ENCODE results near the gene LSM7.

Gene LSM7

GRCh38 chr19:2305452-2306280 is 22.7 kb downstream of the LSM7 start:
- FAIRE-seq (no peak), DNase-seq (ENCODE audit: insufficient read length, low spot score) (no peak)

GRCh38 chr19:2303211-2303798 is 25.1 kb downstream of the LSM7 start:
- FAIRE-seq (no peak), DNase-seq (ENCODE audit: insufficient read length, low spot score) (no peak)

DNA sequence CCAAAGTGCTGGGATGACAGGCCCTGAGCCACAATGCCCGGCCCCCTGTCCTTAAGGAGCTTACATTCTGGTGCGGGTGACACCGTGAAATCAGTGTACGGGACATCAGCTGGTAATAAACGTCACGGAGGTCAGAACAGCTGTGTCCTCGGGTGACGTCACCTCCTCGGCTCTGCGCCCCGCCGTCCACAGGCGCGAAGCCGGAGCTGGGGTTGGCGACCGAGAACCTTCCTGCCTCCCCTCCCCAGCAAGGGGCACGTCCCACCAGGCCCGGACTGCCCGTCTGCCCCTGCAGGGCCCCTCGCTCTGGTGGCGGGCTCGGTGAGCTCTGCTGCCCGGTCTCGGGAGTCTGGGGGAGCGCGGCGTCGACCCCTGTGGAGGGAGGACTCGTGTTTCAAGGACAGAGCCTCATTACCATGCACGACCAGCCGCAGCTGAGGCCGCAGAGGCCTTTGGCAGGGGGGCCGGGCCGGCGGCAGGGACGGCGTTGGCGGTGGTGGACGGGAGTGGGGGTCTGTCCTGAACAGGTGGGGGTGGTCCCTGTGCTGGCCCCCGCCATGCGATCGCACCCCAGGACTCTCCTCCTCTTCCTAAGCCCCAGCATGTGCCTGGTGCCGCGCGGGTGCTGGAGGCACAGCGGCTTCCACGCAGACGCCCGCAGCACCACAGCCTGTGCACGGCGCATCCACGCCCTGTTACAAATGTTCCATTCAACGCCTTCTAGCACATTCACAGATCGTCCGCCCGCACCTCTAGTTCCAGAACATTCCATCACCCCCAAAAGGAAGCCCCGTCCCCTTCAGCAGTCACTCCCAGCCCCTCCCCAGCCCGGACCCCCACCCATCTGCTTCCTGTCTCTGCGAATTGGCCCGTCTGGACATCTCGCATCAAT is 25.8 kb downstream of the LSM7 start:
- FAIRE-seq: no peak
- DNase-seq (ENCODE audit: insufficient read length, low spot score): no peak

GRCh38 chr19:2300533-2300932 is 27.9 kb downstream of the LSM7 start:
- DNase-seq (ENCODE audit: insufficient read length, low spot score) (no peak), FAIRE-seq (no peak)

DNA sequence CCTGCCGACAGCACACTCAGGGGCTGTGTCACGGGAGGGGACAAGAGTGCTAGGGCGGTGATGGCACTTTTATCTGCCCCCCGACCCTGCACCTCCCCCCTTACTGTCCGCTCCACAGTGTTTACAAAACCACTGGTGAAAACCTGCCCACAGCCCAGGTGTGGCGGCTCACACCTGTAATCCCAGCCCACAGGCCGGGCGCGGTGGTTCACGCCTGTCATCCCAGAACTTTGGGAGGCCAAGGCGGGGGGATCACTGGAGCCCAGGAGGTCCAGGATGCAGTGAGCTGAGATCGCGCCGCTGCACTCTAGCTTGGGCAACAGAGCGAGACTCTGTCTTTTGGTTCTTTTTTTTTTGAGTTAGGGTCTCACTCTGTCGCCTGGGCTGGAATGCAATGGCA is 32.2 kb downstream of the LSM7 start:
- no peak for FAIRE-seq

DNA sequence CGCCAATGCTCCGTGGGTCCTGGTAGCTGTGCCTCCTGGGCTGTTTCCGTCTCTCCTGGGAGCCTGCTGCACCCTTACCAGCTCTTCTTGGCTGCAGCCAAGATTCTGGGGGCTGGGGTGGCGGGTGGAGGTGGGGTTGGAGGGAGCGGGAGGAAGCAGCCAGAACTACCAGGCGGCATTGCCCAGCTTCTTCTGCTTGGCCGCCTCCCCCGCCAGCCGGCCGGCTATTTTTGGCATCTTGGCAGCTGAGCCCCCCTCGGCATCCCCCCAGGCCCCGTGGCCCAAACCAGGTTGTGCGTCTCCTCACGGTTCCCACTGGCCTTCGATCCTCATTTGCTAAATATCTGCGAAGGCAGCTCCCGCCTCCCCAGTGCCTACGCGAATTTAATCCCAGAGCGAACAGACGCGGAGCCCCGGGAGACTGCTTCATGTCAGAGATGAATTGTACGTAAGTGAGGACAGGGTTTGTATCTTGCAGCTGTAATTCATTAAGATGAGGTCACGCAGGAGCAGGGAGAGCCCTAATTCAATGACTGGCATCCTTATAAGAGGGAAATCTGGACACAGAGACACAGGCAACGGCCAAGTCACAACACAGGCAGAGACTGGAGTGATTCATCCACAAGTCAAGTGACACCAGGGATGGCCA is 33.6 kb downstream of the LSM7 start:
- DNase-seq (ENCODE audit: insufficient read length, low spot score) (no peak), FAIRE-seq (no peak)

More for the DNA sequence above, 32.2 kb downstream of the LSM7 start:
- DNase-seq (ENCODE audit: insufficient read length, low spot score): no peak

- DNase-seq (ENCODE audit: insufficient read length, low spot score): no peak
- FAIRE-seq: no peak
Observed at GRCh38 chr19:2291185-2291751, 37.1 kb downstream of the LSM7 start.

- no peak for DNase-seq (ENCODE audit: insufficient read length, low spot score)
- no peak for FAIRE-seq
Observed at GRCh38 chr19:2290441-2291184, 37.8 kb downstream of the LSM7 start.

DNA sequence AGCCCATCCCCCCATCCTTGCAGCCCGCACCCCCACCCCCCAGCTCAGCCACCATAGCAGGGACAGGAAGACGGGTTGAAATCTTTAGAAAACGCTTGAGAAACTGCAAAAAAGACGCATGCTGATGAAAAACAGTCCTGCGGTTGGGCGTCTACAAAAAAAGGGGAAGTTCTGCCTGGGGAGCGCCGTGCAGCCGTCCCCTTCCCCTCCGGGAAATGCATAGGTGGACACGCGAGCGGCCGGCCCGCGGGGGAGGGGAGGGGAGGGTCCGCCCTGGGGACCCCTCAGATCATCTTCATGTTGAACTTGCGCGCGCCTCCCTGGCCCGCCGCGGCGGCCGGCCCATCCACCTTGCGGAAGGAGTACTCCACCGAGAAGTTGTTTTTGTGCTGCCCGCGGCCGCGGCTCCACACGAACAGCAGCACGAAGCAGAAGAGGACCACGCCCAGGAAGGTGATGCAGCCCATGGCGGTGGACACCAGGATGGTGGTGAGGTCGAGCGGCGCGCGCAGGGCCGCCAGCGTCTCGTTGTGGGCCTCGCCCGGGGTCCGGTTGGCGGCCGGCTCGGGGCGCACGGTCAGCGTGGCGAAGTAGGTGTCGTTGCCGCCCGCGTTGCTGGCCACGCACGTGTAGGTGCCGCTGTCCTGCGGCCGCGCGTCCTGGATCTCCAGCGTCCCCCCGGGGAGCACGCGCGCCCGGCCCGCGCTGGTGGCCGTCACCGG is 38.5 kb downstream of the LSM7 start:
- no peak for DNase-seq (ENCODE audit: insufficient read length, low spot score)

DNA sequence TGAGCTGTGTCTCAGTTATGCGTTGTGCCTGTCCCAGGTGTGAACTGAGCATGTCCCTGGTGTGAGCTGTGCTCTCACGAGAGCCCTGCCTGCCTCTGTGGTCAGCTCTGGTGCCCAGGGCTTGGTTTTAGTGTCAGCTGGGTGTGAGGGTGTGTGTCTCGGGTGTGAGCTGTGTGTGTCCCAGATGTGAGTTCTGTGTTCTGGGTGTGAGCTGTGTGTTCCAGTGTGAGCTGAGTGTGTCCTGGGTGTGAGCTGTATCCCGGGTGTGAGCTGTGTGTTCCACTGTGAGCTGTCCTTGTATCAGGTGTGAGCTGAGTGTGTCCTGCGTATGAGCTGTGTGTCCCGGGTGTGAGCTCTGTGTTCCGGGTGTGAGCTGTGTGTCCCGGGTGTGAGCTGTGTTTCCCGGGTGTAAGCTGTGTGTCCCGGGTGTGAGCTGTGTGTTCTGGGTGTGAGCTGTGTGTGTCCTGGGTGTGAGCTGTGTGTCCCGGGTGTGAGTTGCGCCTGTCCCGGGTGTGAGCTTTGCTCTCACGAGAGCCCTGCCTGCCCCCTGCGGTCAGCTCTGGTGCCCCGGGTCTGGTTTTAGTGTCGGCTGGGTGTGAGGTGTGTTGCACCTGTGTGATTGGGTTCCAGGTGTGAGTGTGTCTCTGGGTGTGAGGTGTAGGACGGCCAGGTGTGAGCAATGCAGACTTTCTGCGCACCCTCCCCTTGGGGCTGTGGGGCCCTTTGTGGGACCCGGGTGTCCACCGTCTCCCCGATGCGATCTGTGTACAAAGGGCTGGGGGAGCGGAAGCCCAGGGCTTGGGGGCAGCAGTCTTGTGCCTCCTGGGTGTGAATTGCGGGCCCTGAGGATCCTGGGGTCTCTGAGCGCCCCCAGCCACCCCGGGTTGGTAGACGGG is 39.3 kb downstream of the LSM7 start:
- DNase-seq (ENCODE audit: insufficient read length, low spot score): no peak
- FAIRE-seq: no peak

More for the DNA sequence above, 38.5 kb downstream of the LSM7 start:
- FAIRE-seq: no peak

DNA sequence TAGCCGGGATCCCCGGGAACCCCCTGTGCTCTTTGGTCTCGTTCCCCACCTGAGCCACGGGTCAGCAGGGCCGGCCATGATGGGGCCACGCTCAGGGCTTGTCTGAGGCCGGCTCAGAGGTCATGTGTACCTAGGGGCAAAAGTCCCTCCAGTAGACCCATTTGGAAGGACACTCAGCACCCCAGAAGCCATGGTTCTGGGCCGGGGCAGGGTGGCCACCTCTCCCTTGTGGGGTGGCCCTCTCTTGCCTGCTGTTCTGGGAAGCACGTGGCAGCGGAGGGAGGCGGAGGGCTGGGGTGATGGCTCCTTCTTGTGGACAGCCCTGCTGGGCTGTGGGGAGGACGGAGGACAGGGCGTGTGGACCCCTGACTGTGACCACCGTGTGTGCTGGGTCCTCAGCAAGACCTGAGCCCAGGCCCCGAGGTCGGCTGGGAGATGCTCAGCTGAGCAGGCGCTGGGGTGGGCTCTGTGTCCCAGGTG is 40.0 kb downstream of the LSM7 start:
- no peak for FAIRE-seq
- DNase-seq (ENCODE audit: insufficient read length, low spot score): no peak

DNA sequence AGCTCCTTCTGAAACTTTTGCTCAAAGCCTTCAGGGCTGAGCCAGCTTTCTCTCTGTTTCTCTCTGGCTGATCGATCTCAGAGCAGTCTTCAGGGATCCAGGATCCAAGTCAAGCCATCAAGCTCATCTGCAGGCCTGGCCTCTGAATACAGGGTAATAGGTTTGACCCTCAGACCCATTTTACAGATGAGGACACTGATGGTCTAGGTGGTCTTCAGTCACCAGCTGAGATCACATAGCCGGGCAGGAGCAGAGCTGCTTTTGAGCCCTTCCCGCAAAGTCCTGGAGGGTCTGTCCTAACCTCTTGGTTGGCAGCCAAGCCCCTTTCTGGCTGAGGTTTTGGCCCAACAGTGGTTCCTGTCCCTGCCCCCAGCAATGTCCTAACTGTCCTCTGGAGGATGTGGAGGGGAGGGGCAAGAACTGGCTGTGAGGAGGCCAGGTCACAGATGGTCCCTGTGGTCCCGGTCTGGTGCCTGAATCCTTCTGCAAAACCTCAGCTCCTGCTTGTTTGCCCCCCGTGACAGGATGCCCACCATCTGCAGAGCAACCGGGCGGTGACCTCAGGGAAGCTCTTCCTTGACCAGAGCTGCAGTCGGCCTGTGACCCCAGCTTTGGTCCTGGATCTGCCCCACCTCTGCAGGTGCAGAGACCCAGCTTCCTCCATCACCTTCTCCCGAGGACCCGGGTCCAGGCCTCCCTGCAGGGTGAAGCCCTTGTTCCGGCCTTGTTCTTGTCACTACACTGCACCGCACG is 40.6 kb downstream of the LSM7 start:
- no peak for FAIRE-seq
- no peak for DNase-seq (ENCODE audit: insufficient read length, low spot score)

GRCh38 chr19:2286402-2287140 is 41.8 kb downstream of the LSM7 start:
- no peak for DNase-seq (ENCODE audit: insufficient read length, low spot score)
- no peak for FAIRE-seq

- DNase-seq (ENCODE audit: insufficient read length, low spot score) (no peak), FAIRE-seq (no peak)
Observed at GRCh38 chr19:2283835-2284507, 44.4 kb downstream of the LSM7 start.

- no peak for FAIRE-seq
Observed at GRCh38 chr19:2282862-2283237, 45.5 kb downstream of the LSM7 start.

More at GRCh38 chr19:2282862-2283237, 45.5 kb downstream of the LSM7 start:
- no peak for DNase-seq (ENCODE audit: insufficient read length, low spot score)
